Neuron (in vitro differentiated cells): Measurements from ENCODE around the gene CACNG3.

Source experiments
- H2AFZ ChIP-seq: one replicate; pipeline ENCODE4 v1.6.1; 2013; ENCODE audit warnings: low read depth, mild to moderate bottlenecking, inconsistent platforms, low read length, moderate library complexity
- H3K27me3 ChIP-seq: one replicate; pipeline ENCODE4 v1.6.1; 2013; ENCODE audit warnings: low read length; ENCODE audit not compliant: insufficient read depth
- H3K36me3 ChIP-seq: one replicate; pipeline ENCODE4 v1.6.1; 2013; ENCODE audit warnings: low read length; ENCODE audit not compliant: insufficient read depth
- H3K4me1 ChIP-seq: one replicate; pipeline ENCODE4 v1.6.1; 2013; ENCODE audit warnings: low read length; ENCODE audit not compliant: insufficient read depth
- H3K4me3 ChIP-seq: 2 replicates; pipeline ENCODE4 v1.5.1; 2013; ENCODE audit warnings: mild to moderate bottlenecking, low read length, moderate library complexity
- H3K9me3 ChIP-seq: one replicate; pipeline ENCODE4 v1.6.1; 2013; ENCODE audit warnings: low read length

CACNG3 gene

GRCh38 chr16:24349320-24349719 is 93.2 kb downstream of the CACNG3 start:
- H3K4me1 ChIP-seq: peaks cover 29% of the 10 kb centered on the region
- no peaks in the 10 kb centered on the region for H3K27me3 ChIP-seq
- H2AFZ ChIP-seq: no peak overlapping the region
- H3K4me3 ChIP-seq: no peak overlapping the region
- no peaks in the 10 kb centered on the region for H3K9me3 ChIP-seq
- H3K36me3 ChIP-seq: no peaks in the 10 kb centered on the region

GRCh38 chr16:24352746-24353145 is 96.6 kb downstream of the CACNG3 start:
- Histone ChIP-seq H3K4me3 (no peak overlapping the region), H3K27me3 (no peaks in the 10 kb centered on the region), H2AFZ (no peak overlapping the region), H3K9me3 (no peaks in the 10 kb centered on the region), H3K36me3 (no peaks in the 10 kb centered on the region), H3K4me1 (peaks cover 25% of the 10 kb centered on the region)

- Histone ChIP-seq H3K4me3 (no peak overlapping the region), H3K27me3 (no peaks in the 10 kb centered on the region), H3K9me3 (no peaks in the 10 kb centered on the region), H3K4me1 (peaks cover 18% of the 10 kb centered on the region), H2AFZ (no peak overlapping the region), H3K36me3 (no peaks in the 10 kb centered on the region)
Observed at GRCh38 chr16:24353622-24354021, 97.5 kb downstream of the CACNG3 start.

GRCh38 chr16:24357511-24357910 is 101.4 kb downstream of the CACNG3 start:
- no peaks in the 10 kb centered on the region for H3K9me3 ChIP-seq
- H2AFZ ChIP-seq: no peak overlapping the region
- no peaks in the 10 kb centered on the region for H3K4me1 ChIP-seq
- H3K36me3 ChIP-seq: no peaks in the 10 kb centered on the region
- no peaks in the 10 kb centered on the region for H3K27me3 ChIP-seq
- H3K4me3 ChIP-seq: no peak overlapping the region

GRCh38 chr16:24358117-24358516 is 102.0 kb downstream of the CACNG3 start:
- Histone ChIP-seq H2AFZ (no peak overlapping the region), H3K36me3 (no peaks in the 10 kb centered on the region), H3K4me3 (no peak overlapping the region), H3K9me3 (no peaks in the 10 kb centered on the region), H3K27me3 (no peaks in the 10 kb centered on the region), H3K4me1 (no peaks in the 10 kb centered on the region)

GRCh38 chr16:24359490-24359889 is 103.4 kb downstream of the CACNG3 start:
- H3K9me3 ChIP-seq: no peaks in the 10 kb centered on the region
- H3K4me3 ChIP-seq: no peak overlapping the region
- no peaks in the 10 kb centered on the region for H3K4me1 ChIP-seq
- H2AFZ ChIP-seq: no peak overlapping the region
- no peaks in the 10 kb centered on the region for H3K36me3 ChIP-seq
- no peaks in the 10 kb centered on the region for H3K27me3 ChIP-seq

- H3K27me3 ChIP-seq: no peaks in the 10 kb centered on the region
- H3K36me3 ChIP-seq: no peaks in the 10 kb centered on the region
- H3K9me3 ChIP-seq: no peaks in the 10 kb centered on the region
- H3K4me3 ChIP-seq: no peak overlapping the region
- no peak overlapping the region for H2AFZ ChIP-seq
- H3K4me1 ChIP-seq: no peaks in the 10 kb centered on the region
Observed at GRCh38 chr16:24360936-24361335, 104.8 kb downstream of the CACNG3 start.

- no peak overlapping the region for H2AFZ ChIP-seq
- no peaks in the 10 kb centered on the region for H3K4me1 ChIP-seq
- H3K4me3 ChIP-seq: no peak overlapping the region
- no peaks in the 10 kb centered on the region for H3K27me3 ChIP-seq
- no peaks in the 10 kb centered on the region for H3K9me3 ChIP-seq
- H3K36me3 ChIP-seq: no peaks in the 10 kb centered on the region
Observed at GRCh38 chr16:24364596-24364995, 108.5 kb downstream of the CACNG3 start.

GRCh38 chr16:24367186-24367710 is 111.1 kb downstream of the CACNG3 start:
- Histone ChIP-seq H3K9me3 (peaks cover 2% of the 10 kb centered on the region), H3K36me3 (no peaks in the 10 kb centered on the region), H3K27me3 (no peaks in the 10 kb centered on the region), H3K4me1 (no peaks in the 10 kb centered on the region), H3K4me3 (no peak overlapping the region), H2AFZ (no peak overlapping the region)

- Histone ChIP-seq H3K36me3 (no peaks in the 10 kb centered on the region), H3K4me3 (no peak overlapping the region), H3K4me1 (no peaks in the 10 kb centered on the region), H2AFZ (no peak overlapping the region), H3K27me3 (no peaks in the 10 kb centered on the region), H3K9me3 (peaks cover 2% of the 10 kb centered on the region)
Observed at GRCh38 chr16:24372824-24373223, 116.7 kb downstream of the CACNG3 start.

GRCh38 chr16:24378999-24379398 is 122.9 kb downstream of the CACNG3 start:
- Histone ChIP-seq H3K4me1 (no peaks in the 10 kb centered on the region), H3K27me3 (no peaks in the 10 kb centered on the region), H3K4me3 (no peak overlapping the region), H3K9me3 (no peaks in the 10 kb centered on the region), H3K36me3 (no peaks in the 10 kb centered on the region), H2AFZ (no peak overlapping the region)

GRCh38 chr16:24381470-24382118 is 125.5 kb downstream of the CACNG3 start:
- H3K9me3 ChIP-seq: no peaks in the 10 kb centered on the region
- H3K27me3 ChIP-seq: no peaks in the 10 kb centered on the region
- no peak overlapping the region for H3K4me3 ChIP-seq
- H3K4me1 ChIP-seq: no peaks in the 10 kb centered on the region
- no peak overlapping the region for H2AFZ ChIP-seq
- H3K36me3 ChIP-seq: no peaks in the 10 kb centered on the region

- no peaks in the 10 kb centered on the region for H3K27me3 ChIP-seq
Observed at GRCh38 chr16:24382762-24383407, 126.8 kb downstream of the CACNG3 start.

More at GRCh38 chr16:24382762-24383407, 126.8 kb downstream of the CACNG3 start:
- Histone ChIP-seq H3K4me3 (no peak overlapping the region), H3K9me3 (no peaks in the 10 kb centered on the region), H2AFZ (no peak overlapping the region), H3K36me3 (no peaks in the 10 kb centered on the region), H3K4me1 (no peaks in the 10 kb centered on the region)
